GM12891 (cell line): ENCODE data around the gene TSPYL2.
A peak's percentile ranks its signal among the peaks of the same experiment; 100 is the strongest.

Experiments used
- DNase-seq: peaks from one replicate; pipeline ENCODE4 v3.0.0; 2011; ENCODE audit warnings: low spot score; ENCODE audit not compliant: insufficient read length
- FAIRE-seq: peaks from 2 replicates; lab custom pipeline; 2011; peaks lifted over from hg19 to GRCh38; lab: Jason Lieb, UNC
- PAX5 ChIP-seq: IDR thresholded peaks from 2 replicates; pipeline ENCODE4 v1.6.1; 2011; ENCODE audit warnings: low read length, moderate library complexity, mild to moderate bottlenecking; ENCODE audit not compliant: insufficient read depth, severe bottlenecking
- POLR2A ChIP-seq: IDR thresholded peaks from 2 replicates; pipeline ENCODE4 v1.6.1; 2011; ENCODE audit warnings: low read depth, low read length, control low read depth
- POLR2AphosphoS5 ChIP-seq: IDR thresholded peaks from 2 replicates; pipeline ENCODE4 v1.6.1; 2011; ENCODE audit warnings: low read depth, low read length, control low read depth
- POU2F2 ChIP-seq: IDR thresholded peaks from 2 replicates; pipeline ENCODE4 v1.6.1; 2011; ENCODE audit warnings: low read depth, mild to moderate bottlenecking, control low read depth, low read length, moderate library complexity
- SPI1 ChIP-seq: IDR thresholded peaks from 2 replicates; pipeline ENCODE4 v1.6.1; 2011; ENCODE audit warnings: low read depth, low read length, control low read depth
- TAF1 ChIP-seq: IDR thresholded peaks from 2 replicates; pipeline ENCODE4 v1.6.1; 2011; ENCODE audit warnings: low read depth, low read length, control low read depth

TSPYL2 gene

DNA sequence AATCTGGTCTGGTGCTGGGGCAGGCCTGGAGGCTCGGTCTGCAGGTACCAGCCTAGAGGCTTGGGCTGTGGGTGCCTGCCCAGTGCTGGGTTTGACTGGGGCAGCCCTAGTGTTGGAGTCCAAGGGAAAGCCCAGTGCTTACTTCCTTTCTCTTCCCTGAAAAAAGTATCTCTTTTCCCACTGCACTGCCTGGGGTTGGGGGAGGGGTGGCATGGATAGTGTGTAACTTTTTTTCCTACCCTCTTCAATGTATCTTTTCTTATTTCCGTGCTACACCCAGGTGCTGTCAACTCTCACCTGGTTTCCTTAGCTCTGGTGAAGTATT lies 33.3 kb downstream of the TSPYL2 start:
- TF ChIP-seq PAX5, result no peak
- no peak for TF ChIP-seq POU2F2
- no peak for TF ChIP-seq POLR2A
- TF ChIP-seq POLR2AphosphoS5, result no peak
- no peak for TF ChIP-seq TAF1
- no peak for TF ChIP-seq SPI1
- FAIRE-seq (no peak), DNase-seq (no peak)

GRCh38 chrX:53116101-53116500 lies 33.9 kb downstream of the TSPYL2 start:
- TF ChIP-seq SPI1, result 0 out of 2 replicates have a peak, but pooled peaks have one; percentile 28
- no peak for TF ChIP-seq POLR2A
- no peak for DNase-seq
- peak; percentile 33 for FAIRE-seq

DNA sequence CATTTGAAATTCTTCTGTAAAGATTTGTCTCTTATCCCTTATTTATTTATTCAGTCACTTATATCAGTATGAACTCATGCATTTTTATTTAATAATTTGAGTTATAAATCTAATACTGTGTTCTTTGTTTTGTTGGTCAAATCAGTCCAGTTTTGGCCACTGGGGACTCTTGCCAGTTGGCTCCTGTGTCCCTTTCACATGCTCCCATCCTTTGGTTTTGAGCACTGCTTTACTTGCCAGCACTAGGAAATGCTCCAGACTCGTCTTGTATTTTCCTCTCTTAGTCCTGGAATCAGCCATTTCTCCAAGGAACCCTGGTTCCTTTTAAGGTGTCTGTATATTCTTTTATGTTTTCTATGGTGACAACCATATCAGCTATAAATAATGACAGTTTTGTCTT lies 39.8 kb downstream of the TSPYL2 start:
- FAIRE-seq (no peak), DNase-seq (no peak)
- no peak for TF ChIP-seq PAX5
- TF ChIP-seq POLR2A, result no peak
- TF ChIP-seq POLR2AphosphoS5, result no peak
- TF ChIP-seq TAF1, result no peak
- no peak for TF ChIP-seq POU2F2
- no peak for TF ChIP-seq SPI1

GRCh38 chrX:53125506-53125905 lies 43.3 kb downstream of the TSPYL2 start:
- DNase-seq (no peak), FAIRE-seq (no peak)
- no peak for TF ChIP-seq POU2F2
- TF ChIP-seq POLR2A, result no peak
- TF ChIP-seq SPI1, result no peak
- no peak for TF ChIP-seq PAX5
- TF ChIP-seq TAF1, result no peak
- no peak for TF ChIP-seq POLR2AphosphoS5

- no peak for TF ChIP-seq POLR2AphosphoS5
- TF ChIP-seq TAF1, result no peak
- FAIRE-seq, result peak; percentile 41
Measured at GRCh38 chrX:53126377-53126776, 44.2 kb downstream of the TSPYL2 start.

DNA sequence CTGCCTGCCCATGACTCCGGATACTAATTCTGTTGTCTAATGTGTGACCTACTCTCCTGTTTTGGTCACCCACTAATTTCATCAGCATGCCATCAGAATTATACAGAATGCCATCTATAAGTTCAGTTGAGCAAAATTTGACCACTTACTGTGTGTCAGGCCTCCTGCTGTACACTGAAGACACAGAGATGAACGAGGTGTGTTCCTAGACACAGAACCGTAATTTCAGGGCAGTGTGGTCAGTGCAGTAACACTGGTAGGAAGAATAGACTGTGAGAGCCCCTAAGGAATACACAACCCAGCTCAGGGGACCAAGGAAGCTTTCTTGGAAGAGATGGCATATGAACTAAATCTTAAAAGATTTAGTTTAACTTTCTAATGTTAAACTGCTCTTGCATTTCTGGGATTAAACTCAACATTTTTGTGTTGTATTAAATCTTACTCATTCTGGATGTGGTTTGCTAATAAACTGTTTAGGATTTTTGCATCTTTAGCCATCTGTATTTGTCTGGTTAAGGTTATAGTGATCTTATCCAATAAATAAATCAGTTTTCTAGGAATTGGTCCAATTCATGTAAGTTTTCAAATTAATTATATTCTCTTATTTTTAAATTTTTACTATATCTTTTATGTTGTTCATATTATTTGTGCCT lies 46.1 kb downstream of the TSPYL2 start:
- TF ChIP-seq PAX5, result no peak
- no peak for TF ChIP-seq POLR2AphosphoS5
- TF ChIP-seq POLR2A, result no peak
- no peak for TF ChIP-seq POU2F2
- no peak for TF ChIP-seq SPI1
- no peak for TF ChIP-seq TAF1
- FAIRE-seq (peak; percentile 48), DNase-seq (no peak)

More at GRCh38 chrX:53126377-53126776, 44.2 kb downstream of the TSPYL2 start:
- no peak for DNase-seq

DNA sequence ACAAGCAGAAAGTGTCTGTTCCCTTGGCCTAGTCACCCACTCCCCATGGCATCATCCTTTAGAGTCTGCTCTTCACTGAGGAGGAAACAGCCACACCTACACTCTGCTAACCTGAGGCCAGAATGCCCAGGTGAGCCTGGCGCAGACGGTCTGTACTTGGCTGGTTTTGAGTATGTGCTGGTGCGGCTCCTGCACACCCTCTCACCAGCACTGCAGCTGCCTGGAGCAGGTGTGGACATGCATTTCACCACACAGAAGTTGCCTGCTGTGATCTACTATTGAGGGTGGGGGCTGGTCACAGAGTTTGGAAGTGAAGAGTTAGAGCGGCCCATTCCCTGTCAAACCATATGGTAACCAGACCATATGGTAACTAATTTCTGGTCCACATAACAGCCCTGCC lies 51.2 kb downstream of the TSPYL2 start:
- FAIRE-seq (peak; percentile 35), DNase-seq (no peak)
- TF ChIP-seq POLR2A (no peak), SPI1 (no peak), POLR2AphosphoS5 (no peak), PAX5 (no peak)

DNA sequence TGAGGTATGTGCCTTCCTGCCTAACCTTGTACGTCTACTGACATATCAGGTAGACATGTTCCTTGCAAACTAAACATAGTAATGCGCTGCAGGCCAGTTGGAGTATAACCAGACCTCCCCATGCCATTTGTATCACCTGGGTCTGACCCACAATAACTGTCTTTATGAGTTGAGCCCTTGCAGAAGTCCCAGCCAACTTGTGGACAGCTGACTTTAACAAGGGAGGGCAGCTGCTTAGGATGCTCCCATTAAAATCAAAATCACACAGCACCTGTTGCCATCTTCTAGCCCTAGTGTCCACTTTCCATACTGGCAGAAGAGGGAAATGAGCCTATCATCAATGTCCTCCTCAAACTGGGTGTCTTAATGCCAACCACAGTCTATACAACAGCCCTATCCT lies 53.4 kb downstream of the TSPYL2 start:
- FAIRE-seq, result no peak
- no peak for DNase-seq
- TF ChIP-seq PAX5 (no peak), TAF1 (no peak), POLR2AphosphoS5 (no peak), SPI1 (no peak)
